IMR-90 (cell line): ENCODE data around the gene SPATA33. TPM values are rescaled to one million over a fixed set of nuclear protein-coding genes. Genes with fewer than 3 reads are reported as not detected.

Source experiments
- ATAC-seq: fragments of 200-7000 bp; cut with Tn5 transposase; 2 replicates; pipeline ENCODE4 v1.9.1; 2020; ENCODE audit warnings: low read depth, mild to moderate bottlenecking, moderate library complexity
- BruUV-seq: library from RNA; stranded (reverse); fragments of 400-500 nt; replicated peaks from 2 replicates; lab custom pipeline; 2021; lab: Mats Ljungman, UMichigan
- CTCF ChIA-PET: fragments of 300-600 bp; formaldehyde crosslinking; extraction: SDS; loops from one replicate; lab custom pipeline; 2021; ENCODE audit warnings: antibody characterized with exemption; lab: Yijun Ruan, JAX
- POLR2A ChIA-PET: fragments of 300-600 bp; sonication (Branson Sonifier 250); formaldehyde crosslinking; loops from one replicate; lab custom pipeline; 2022; ENCODE audit warnings: antibody characterized with exemption; ENCODE audit not compliant: unreplicated experiment; lab: Charles Lee
- DNase-seq: peaks from one replicate; pipeline ENCODE4 v3.0.0; 2013
- H2AFZ ChIP-seq: replicated peaks from 2 replicates; pipeline ENCODE3; 2013; ENCODE audit warnings: low read length, mild to moderate bottlenecking; ENCODE audit not compliant: poor library complexity
- H2AK5ac ChIP-seq: 2 replicates; pipeline ENCODE4 v1.6.1; 2013; ENCODE audit warnings: low read depth, low read length, inconsistent platforms
- H2AK9ac ChIP-seq: replicated peaks from 2 replicates; pipeline ENCODE3; 2013; ENCODE audit warnings: mild to moderate bottlenecking, low read depth, low read length, moderate library complexity; ENCODE audit not compliant: poor library complexity
- H2BK120ac ChIP-seq: 2 replicates; pipeline ENCODE4 v1.6.1; 2013; ENCODE audit warnings: low read depth, low read length, inconsistent platforms
- H2BK15ac ChIP-seq: 3 replicates; pipeline ENCODE4 v1.6.1; 2013; ENCODE audit warnings: low read depth, low read length, inconsistent platforms
- H2BK20ac ChIP-seq: 2 replicates; pipeline ENCODE4 v1.6.1; 2013; ENCODE audit warnings: low read depth, mild to moderate bottlenecking, inconsistent platforms, low read length, moderate library complexity
- H2BK5ac ChIP-seq: 2 replicates; pipeline ENCODE4 v1.6.1; 2013; ENCODE audit warnings: mild to moderate bottlenecking, low read depth, low read length, inconsistent platforms; ENCODE audit not compliant: poor library complexity, severe bottlenecking
- H3K14ac ChIP-seq: replicated peaks from 2 replicates; pipeline ENCODE4 v1.6.1; 2013; ENCODE audit warnings: low read depth, low read length, inconsistent platforms
- H3K18ac ChIP-seq: 2 replicates; pipeline ENCODE4 v1.6.1; 2013; ENCODE audit warnings: low read depth, low read length, control low read depth
- H3K23ac ChIP-seq: 2 replicates; pipeline ENCODE4 v1.6.1; 2013; ENCODE audit warnings: low read depth, low read length, inconsistent platforms
- H3K27ac ChIP-seq: 2 replicates; pipeline ENCODE4 v1.5.1; 2013; ENCODE audit warnings: mild to moderate bottlenecking, control low read depth, low read length; ENCODE audit not compliant: insufficient read depth
- H3K27me3 ChIP-seq: 2 replicates; pipeline ENCODE4 v1.6.1; 2013; ENCODE audit warnings: low read length; ENCODE audit not compliant: control insufficient read depth, insufficient read depth
- H3K36me3 ChIP-seq: 2 replicates; pipeline ENCODE4 v1.6.1; 2013; ENCODE audit warnings: low read length, mixed read lengths; ENCODE audit not compliant: control insufficient read depth, insufficient read depth
- H3K4ac ChIP-seq: 2 replicates; pipeline ENCODE4 v1.6.1; 2013; ENCODE audit warnings: low read depth, low read length, inconsistent platforms
- H3K4me1 ChIP-seq: 2 replicates; pipeline ENCODE4 v1.6.1; 2013; ENCODE audit warnings: low read length, mixed read lengths; ENCODE audit not compliant: control insufficient read depth, insufficient read depth
- H3K4me2 ChIP-seq: 2 replicates; pipeline ENCODE4 v1.6.1; 2013; ENCODE audit warnings: low read depth, mild to moderate bottlenecking, control low read depth, low read length, moderate library complexity
- H3K4me3 ChIP-seq: 2 replicates; pipeline ENCODE4 v1.5.1; 2013; ENCODE audit warnings: low read depth, mild to moderate bottlenecking, control low read depth, low read length, moderate library complexity; ENCODE audit not compliant: insufficient read depth
- H3K56ac ChIP-seq: 2 replicates; pipeline ENCODE4 v1.6.1; 2013; ENCODE audit warnings: low read length, inconsistent platforms; ENCODE audit not compliant: insufficient read depth; ENCODE audit errors: extremely low read depth
- H3K79me1 ChIP-seq, 2 experiments: 2 replicates each; pipeline ENCODE4 v1.6.1; 2013; ENCODE audit warnings: low read length in 2 of 2, inconsistent platforms in 1 of 2, low read depth in 1 of 2
- H3K9ac ChIP-seq: 2 replicates; pipeline ENCODE4 v1.6.1; 2013; ENCODE audit warnings: low read depth, low read length, control low read depth
- H3K9me1 ChIP-seq: 2 replicates; pipeline ENCODE4 v1.6.1; 2013; ENCODE audit warnings: low read length, inconsistent platforms; ENCODE audit not compliant: insufficient read depth
- H3K9me3 ChIP-seq: 2 replicates; pipeline ENCODE4 v1.6.1; 2013; ENCODE audit warnings: low read length; ENCODE audit not compliant: control insufficient read depth, insufficient read depth
- H4K20me1 ChIP-seq: 2 replicates; pipeline ENCODE4 v1.6.1; 2013; ENCODE audit warnings: low read length, inconsistent platforms; ENCODE audit not compliant: insufficient read depth
- H4K5ac ChIP-seq: 2 replicates; pipeline ENCODE4 v1.6.1; 2013; ENCODE audit warnings: mild to moderate bottlenecking, low read depth, low read length, control low read depth
- H4K8ac ChIP-seq, 2 experiments: 2 replicates each; pipeline ENCODE4 v1.6.1; 2013; ENCODE audit warnings: low read depth in 2 of 2, low read length in 2 of 2, control low read depth in 1 of 2, inconsistent platforms in 1 of 2
- H4K91ac ChIP-seq: 2 replicates; pipeline ENCODE4 v1.6.1; 2013; ENCODE audit warnings: low read depth, low read length, inconsistent platforms; ENCODE audit not compliant: insufficient read depth
- BHLHE40 ChIP-seq: fragments of 150-350 bp; IDR thresholded peaks from 2 replicates; pipeline ENCODE4 v1.6.1; 2016; ENCODE audit warnings: mild to moderate bottlenecking, low read depth, low read length
- CEBPB ChIP-seq: IDR thresholded peaks from 2 replicates; pipeline ENCODE4 v1.6.1; 2012; ENCODE audit warnings: low read depth, low read length, improper control_type of control experiment
- CHD1 ChIP-seq: IDR thresholded peaks from 2 replicates; pipeline ENCODE4 v1.6.1; 2012; ENCODE audit warnings: low read depth, low read length, improper control_type of control experiment
- MAZ ChIP-seq: IDR thresholded peaks from 2 replicates; pipeline ENCODE4 v1.6.1; 2012; ENCODE audit warnings: low read depth, mild to moderate bottlenecking, low read length, improper control_type of control experiment, moderate library complexity, borderline replicate concordance
- NFE2L2 ChIP-seq: fragments of 150-350 bp; IDR thresholded peaks from 2 replicates; pipeline ENCODE4 v1.6.1; 2016; ENCODE audit warnings: low read depth, mild to moderate bottlenecking, low read length
- RAD21 ChIP-seq: IDR thresholded peaks from 2 replicates; pipeline ENCODE4 v1.6.1; 2012; ENCODE audit warnings: low read length, improper control_type of control experiment
- RFX5 ChIP-seq: IDR thresholded peaks from 2 replicates; pipeline ENCODE4 v1.8.0; 2012; ENCODE audit warnings: low read depth, mild to moderate bottlenecking, low read length, moderate library complexity
- WGBS, 2 experiments: methylation state at CpG; one replicate each; pipeline versions ENCODE4 v1.1.5 to v1.1.7; 2013; ENCODE audit warnings: missing lambda C conversion rate in 2 of 2; ENCODE audit not compliant: insufficient read length in 1 of 2; ENCODE audit errors: extremely low coverage in 2 of 2; 5-methylcytosine and 5-hydroxymethylcytosine counted together
- dilution Hi-C: fragments of 300-500 bp; cut with HindIII; formaldehyde crosslinking; loops from one replicate; pipeline ENCODE4 v1.14.3; 2018; ENCODE audit warnings: low sequenced_read_pairs; ENCODE audit not compliant: unreplicated experiment
- in situ Hi-C: fragments of 300-500 bp; cut with MboI; formaldehyde crosslinking; loops from 3 replicates; pipeline ENCODE4 v1.14.3; 2019; ENCODE audit warnings: low sequenced_read_pairs, inconsistent platforms, mixed read lengths
- intact Hi-C: fragments of 100-400 bp; cut with micrococcal nuclease; formaldehyde crosslinking; loops from 2 replicates; pipeline ENCODE4 v1.10.0; 2022
- polyA plus RNA-seq, 3 experiments: library from polyadenylated mRNA; depleted of rRNA; stranded (reverse); fragments of >200 nt; gene quantifications; 2 replicates each; pipeline ENCODE4 v1.2.3, GENCODE V29; 2012; ENCODE audit warnings: low replicate concordance in 1 of 3
- total RNA-seq: library from RNA; depleted of rRNA; stranded (reverse); fragments of >200 nt; gene quantifications from 2 replicates; pipeline ENCODE4 v1.2.3, GENCODE V29; 2012

The SPATA33 gene
- total and polyA plus RNA-seq, 2 of the 4 experiments (the other 2 are of a cell fraction) = 0.90 to 3.4 TPM

GRCh38 chr16:89668790-89669158, 11.1 kb downstream of the SPATA33 start:
- Histone ChIP-seq H2BK20ac (no peak overlapping the region), H3K27ac (no peak overlapping the region), H4K91ac (no peak overlapping the region), H3K36me3 (peaks cover 2% of the 10 kb centered on the region; the same call in 1 of the 2 replicates), H3K4ac (no peak overlapping the region), H3K4me2 (no peak overlapping the region), H3K79me1 (peaks cover 0 to 4% of the 10 kb centered on the region in 2 experiments; a peak in 1 of 4 replicates), H2BK5ac (no peak overlapping the region), H2BK120ac (no peak overlapping the region), H3K27me3 (no peaks in the 10 kb centered on the region), H3K9me3 (no peaks in the 10 kb centered on the region), H3K56ac (no peak overlapping the region), H2AK5ac (no peak overlapping the region), H3K14ac (no peak overlapping the region), H3K4me1 (peaks cover 6% of the 10 kb centered on the region), H2AK9ac (no peak overlapping the region), H2BK15ac (no peak overlapping the region), H2AFZ (no peak overlapping the region), H3K9me1 (peaks cover 7% of the 10 kb centered on the region; the same call in 1 of the 2 replicates), H3K4me3 (no peak overlapping the region), H4K8ac (no peak overlapping the region), H3K9ac (no peak overlapping the region), H3K18ac (no peak overlapping the region), H4K20me1 (no peaks in the 10 kb centered on the region), H3K23ac (no peak overlapping the region), H4K5ac (no peak overlapping the region)
- no TSS peak for BruUV-seq
- in situ Hi-C loops = no loop called here
- dilution Hi-C loops = no loop called here
- WGBS, 2 experiments = no CpG with 5 or more reads among the region's 5 CpGs
- ChIA-PET POLR2A (no interaction called here), CTCF (no interaction called here)
- intact Hi-C loops = no loop called here
- ATAC-seq (no peak), DNase-seq (no peak)
- TF ChIP-seq CHD1 = no peak
- TF ChIP-seq MAZ = no peak
- no peak for TF ChIP-seq RFX5
- TF ChIP-seq CEBPB = no peak
- no peak for TF ChIP-seq RAD21
- no peak for TF ChIP-seq NFE2L2
- TF ChIP-seq BHLHE40 = no peak
